Right atrium auricular region (tissue), 2 donors: ENCODE results near the gene TNPO1. TPM values are rescaled to one million over a fixed set of nuclear protein-coding genes. Genes with fewer than 3 reads are reported as not detected.

ENCODE experiments used
- DNase-seq: peaks from one replicate; pipeline ENCODE4 v3.0.0-alpha.2; 2019; ENCODE audit warnings: low spot score
- H3K27ac ChIP-seq, 2 donors: fragments of 200-600 bp; sonication (generic); 1 replicate in 1 of 2; 2 replicates in 1 of 2; pipeline ENCODE4 v1.5.1; 2016 to 2019
- H3K27me3 ChIP-seq, 2 donors: fragments of 200-600 bp; sonication (generic); one replicate each; pipeline versions ENCODE4 v1.5.1 to v1.6.0; 2017 to 2019
- H3K36me3 ChIP-seq: fragments of 200-600 bp; sonication (generic); one replicate; pipeline ENCODE4 v1.5.1; 2016
- H3K4me1 ChIP-seq, 2 donors: fragments of 200-600 bp; sonication (generic); one replicate each; pipeline versions ENCODE4 v1.5.1 to v1.6.0; 2017 to 2019
- H3K4me3 ChIP-seq, 2 donors: fragments of 200-600 bp; sonication (generic); 1 replicate in 1 of 2; 2 replicates in 1 of 2; pipeline ENCODE4 v1.5.1; 2017 to 2019; ENCODE audit warnings: mild to moderate bottlenecking in 1 of 2, moderate library complexity in 1 of 2
- H3K9me3 ChIP-seq, 2 donors: fragments of 200-600 bp; sonication (generic); one replicate each; pipeline ENCODE4 v1.5.1; 2019
- total RNA-seq, 2 donors: library from RNA; depleted of rRNA; stranded (reverse); fragments of >200 nt; gene quantifications; one replicate each; pipeline ENCODE4 v1.1.0, GENCODE V29; 2016
- TF ChIP-seq, protein P1 (sequence below), 2 donors: fragments of 200-600 bp; sonication (generic); IDR thresholded peaks; one replicate each; pipeline ENCODE4 v1.5.1; 2019; ENCODE audit warnings: antibody characterized with exemption in 2 of 2

Gene TNPO1
- total RNA-seq, 2 donors from 2014 or later: 62.4 to 82.2 TPM

DNA sequence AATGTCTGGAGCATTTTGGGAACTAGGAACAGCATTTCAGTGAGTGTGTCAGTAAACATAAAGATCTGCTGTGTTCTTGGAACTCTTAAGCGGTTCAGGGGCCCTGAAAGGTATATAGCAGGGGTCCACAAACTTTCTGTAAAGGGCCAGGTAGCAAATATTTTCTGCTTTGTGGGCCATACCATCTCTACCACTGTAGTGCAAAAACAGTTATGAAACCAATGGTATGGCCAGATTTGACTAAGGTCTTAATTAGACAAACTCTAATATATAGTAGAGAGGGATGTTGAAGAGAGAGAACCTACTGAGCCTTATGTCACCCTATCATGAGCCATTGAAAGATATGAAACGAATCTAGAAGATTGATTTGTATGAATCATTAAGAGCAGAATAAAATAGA lies 5.3 kb downstream of the TNPO1 start:
- H3K9me3 ChIP-seq: no peaks in the 10 kb centered on the region
- DNase-seq: no peak
- peaks cover 0 to 37% of the 10 kb centered on the region in 2 donors for H3K4me1 ChIP-seq
- TF ChIP-seq, protein P1, sequence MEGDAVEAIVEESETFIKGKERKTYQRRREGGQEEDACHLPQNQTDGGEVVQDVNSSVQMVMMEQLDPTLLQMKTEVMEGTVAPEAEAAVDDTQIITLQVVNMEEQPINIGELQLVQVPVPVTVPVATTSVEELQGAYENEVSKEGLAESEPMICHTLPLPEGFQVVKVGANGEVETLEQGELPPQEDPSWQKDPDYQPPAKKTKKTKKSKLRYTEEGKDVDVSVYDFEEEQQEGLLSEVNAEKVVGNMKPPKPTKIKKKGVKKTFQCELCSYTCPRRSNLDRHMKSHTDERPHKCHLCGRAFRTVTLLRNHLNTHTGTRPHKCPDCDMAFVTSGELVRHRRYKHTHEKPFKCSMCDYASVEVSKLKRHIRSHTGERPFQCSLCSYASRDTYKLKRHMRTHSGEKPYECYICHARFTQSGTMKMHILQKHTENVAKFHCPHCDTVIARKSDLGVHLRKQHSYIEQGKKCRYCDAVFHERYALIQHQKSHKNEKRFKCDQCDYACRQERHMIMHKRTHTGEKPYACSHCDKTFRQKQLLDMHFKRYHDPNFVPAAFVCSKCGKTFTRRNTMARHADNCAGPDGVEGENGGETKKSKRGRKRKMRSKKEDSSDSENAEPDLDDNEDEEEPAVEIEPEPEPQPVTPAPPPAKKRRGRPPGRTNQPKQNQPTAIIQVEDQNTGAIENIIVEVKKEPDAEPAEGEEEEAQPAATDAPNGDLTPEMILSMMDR (IDR thresholded peaks at IDR 0.05): no peak
- H3K27ac ChIP-seq: no peak overlapping the region
- no peaks in the 10 kb centered on the region for H3K27me3 ChIP-seq
- no peaks in the 10 kb centered on the region for H3K36me3 ChIP-seq
- no peak overlapping the region for H3K4me3 ChIP-seq

DNA sequence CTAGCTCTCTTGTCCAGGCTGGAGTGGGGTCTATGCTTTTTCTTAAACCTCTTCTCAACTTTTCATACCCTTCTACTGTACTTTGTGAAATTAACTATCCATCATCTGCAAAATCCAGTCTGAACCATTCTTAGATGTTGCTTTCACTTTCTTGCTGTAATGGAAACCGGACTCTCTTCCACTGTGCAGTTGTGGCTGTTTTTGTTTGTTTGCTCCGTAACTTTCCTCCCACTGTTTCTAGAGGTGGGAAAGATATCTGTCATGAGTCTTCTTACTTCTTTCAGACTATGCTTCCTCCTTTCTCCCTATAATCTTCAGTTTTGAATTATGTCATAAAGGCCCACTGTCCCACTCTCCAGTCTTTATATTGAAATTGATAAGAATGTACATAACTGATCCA lies 6.5 kb downstream of the TNPO1 start:
- Histone ChIP-seq H3K4me1 (peaks cover 0 to 37% of the 10 kb centered on the region in 2 donors), H3K4me3 (no peak overlapping the region), H3K27ac (no peak overlapping the region), H3K9me3 (no peaks in the 10 kb centered on the region), H3K27me3 (no peaks in the 10 kb centered on the region), H3K36me3 (no peaks in the 10 kb centered on the region)
- TF ChIP-seq, protein P1 (IDR thresholded peaks at IDR 0.05): no peak
- DNase-seq: no peak

DNA sequence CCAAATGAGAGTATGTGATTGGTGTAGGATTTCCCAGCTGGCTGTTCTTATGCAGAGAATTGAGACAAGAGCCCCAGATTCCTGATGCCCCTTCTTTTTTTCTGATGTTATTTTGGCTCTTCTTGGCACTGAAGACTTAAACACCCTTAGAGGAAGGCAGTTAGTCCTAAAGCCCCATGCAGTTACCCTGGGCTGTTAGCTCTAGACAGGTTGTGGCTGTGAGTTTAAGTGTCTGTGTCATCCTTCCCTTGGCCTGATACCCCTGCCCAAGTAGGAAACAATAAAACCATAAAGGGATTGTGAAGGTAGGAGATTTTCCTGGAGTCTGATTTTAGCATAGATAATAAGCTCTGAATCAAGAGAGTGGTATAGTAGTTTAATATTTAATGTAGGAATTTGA lies 13.2 kb downstream of the TNPO1 start:
- H3K27ac ChIP-seq: no peak overlapping the region
- TF ChIP-seq, protein P1 (IDR thresholded peaks at IDR 0.05): no peak

DNA sequence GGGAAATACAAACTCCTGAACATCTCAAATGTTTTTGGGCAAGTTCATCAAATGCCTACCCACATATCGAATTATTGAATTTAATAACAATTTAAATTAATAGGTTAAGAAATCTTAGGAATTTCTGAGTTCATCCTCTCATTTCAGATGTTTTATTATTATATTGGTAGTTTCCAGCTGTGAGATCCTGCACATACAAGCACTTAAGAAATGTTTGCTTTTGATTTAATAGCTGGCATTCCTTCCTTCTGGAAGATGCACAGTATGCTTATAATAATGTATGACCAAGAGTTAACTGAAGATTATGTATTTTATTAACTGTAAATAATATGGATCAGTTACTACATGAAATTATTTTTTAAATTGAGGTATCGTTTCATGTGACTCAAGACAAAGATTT lies 13.9 kb downstream of the TNPO1 start:
- H3K27me3 ChIP-seq: no peaks in the 10 kb centered on the region
- DNase-seq: no peak
- TF ChIP-seq, protein P1 (IDR thresholded peaks at IDR 0.05): no peak
- H3K27ac ChIP-seq: no peak overlapping the region
- H3K9me3 ChIP-seq: no peaks in the 10 kb centered on the region
- no peaks in the 10 kb centered on the region for H3K36me3 ChIP-seq
- H3K4me3 ChIP-seq: no peak overlapping the region
- peaks cover 0 to 10% of the 10 kb centered on the region in 2 donors for H3K4me1 ChIP-seq

More for the DNA sequence above, 13.2 kb downstream of the TNPO1 start:
- H3K27me3 ChIP-seq: no peaks in the 10 kb centered on the region
- no peaks in the 10 kb centered on the region for H3K9me3 ChIP-seq
- no peak overlapping the region for H3K4me3 ChIP-seq
- H3K36me3 ChIP-seq: no peaks in the 10 kb centered on the region
- peaks cover 0 to 10% of the 10 kb centered on the region in 2 donors for H3K4me1 ChIP-seq
- DNase-seq: no peak

DNA sequence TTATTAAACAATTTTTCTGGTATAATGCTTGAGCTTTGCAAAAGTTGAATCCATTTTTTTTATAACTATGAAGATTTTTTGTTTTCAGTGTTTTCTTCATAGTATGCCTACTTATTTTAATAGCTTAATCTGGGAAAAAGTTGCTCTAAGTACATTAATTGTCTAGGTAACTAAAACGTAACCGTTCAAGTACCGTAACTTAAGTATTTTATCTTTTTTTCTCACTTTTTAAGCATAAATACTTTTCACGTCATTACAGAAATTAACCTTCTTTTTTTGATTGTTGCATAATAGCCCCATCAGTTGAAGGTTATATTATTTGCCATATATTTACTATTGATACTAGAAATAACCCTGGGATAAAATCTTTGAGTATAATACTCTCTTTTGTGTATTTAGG lies 15.2 kb downstream of the TNPO1 start:
- H3K4me1 ChIP-seq: peaks cover 0 to 18% of the 10 kb centered on the region in 2 donors

DNA sequence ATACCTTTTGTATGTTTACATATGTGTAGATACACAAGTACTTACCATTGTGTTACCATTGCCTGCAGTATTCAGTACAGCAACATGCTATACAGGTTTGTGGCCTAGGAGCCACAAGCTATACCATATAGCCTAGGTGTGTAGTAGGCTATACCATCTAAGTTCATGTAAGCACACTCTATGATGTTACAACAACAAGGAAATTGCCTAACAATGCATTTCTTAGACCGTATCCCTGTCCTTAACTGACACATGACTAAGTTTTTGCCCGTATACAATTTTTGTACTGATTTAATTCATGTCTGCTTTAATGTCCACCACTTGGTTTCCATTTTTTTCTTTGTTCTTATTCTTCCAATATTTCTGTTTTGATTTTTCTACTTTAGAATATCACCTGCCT lies 18.5 kb downstream of the TNPO1 start:
- H3K9me3 ChIP-seq: no peaks in the 10 kb centered on the region
- peaks cover 0 to 31% of the 10 kb centered on the region in 2 donors for H3K4me1 ChIP-seq
- TF ChIP-seq, protein P1 (IDR thresholded peaks at IDR 0.05): no peak
- H3K27ac ChIP-seq: no peak overlapping the region
- no peaks in the 10 kb centered on the region for H3K27me3 ChIP-seq
- H3K36me3 ChIP-seq: no peaks in the 10 kb centered on the region
- DNase-seq: no peak
- no peak overlapping the region for H3K4me3 ChIP-seq

More for the DNA sequence above, 15.2 kb downstream of the TNPO1 start:
- DNase-seq: no peak
- H3K36me3 ChIP-seq: no peaks in the 10 kb centered on the region
- no peak overlapping the region for H3K27ac ChIP-seq
- H3K9me3 ChIP-seq: no peaks in the 10 kb centered on the region
- no peaks in the 10 kb centered on the region for H3K27me3 ChIP-seq
- TF ChIP-seq, protein P1 (IDR thresholded peaks at IDR 0.05): no peak
- H3K4me3 ChIP-seq: no peak overlapping the region
